Kasumi-1 (cell line): ENCODE data around the gene SUSD2.
"Not testable (repeated sequence)": the region's sequence is repeated elsewhere in the genome, so short reads cannot be mapped to it uniquely, and the experiment has no call there.

Experiments used
- DNase-seq, 2 experiments: peaks; one replicate each; lab custom pipeline; 2025; lab: John Stamatoyannopoulos, UW

The SUSD2 gene

GRCh38 chr22:24177045-24177444 lies 4.2 kb upstream of the SUSD2 start:
- no peak for DNase-seq

GRCh38 chr22:24177456-24177855 lies 3.8 kb upstream of the SUSD2 start:
- DNase-seq, result no peak

- no peak for DNase-seq
These were observed 3.3 kb upstream of the SUSD2 start for GRCh38 chr22:24178021-24178431.

- peak; percentile 9 to 16 for DNase-seq
These were observed 2.5 kb upstream of the SUSD2 start for GRCh38 chr22:24178502-24179440.

GRCh38 chr22:24179478-24180210 lies 1.6 kb upstream of the SUSD2 start:
- no peak for DNase-seq

- DNase-seq, result no peak
These were observed 785 bp upstream of the SUSD2 start for GRCh38 chr22:24180316-24181087.

GRCh38 chr22:24181996-24182899 lies 961 bp downstream of the SUSD2 start:
- no peak for DNase-seq

GRCh38 chr22:24182900-24183246 lies 1.6 kb downstream of the SUSD2 start:
- not testable (repeated sequence) for DNase-seq

GRCh38 chr22:24183321-24184031 lies 2.2 kb downstream of the SUSD2 start:
- DNase-seq, result no peak

GRCh38 chr22:24184057-24184798 lies 2.9 kb downstream of the SUSD2 start:
- DNase-seq, result no peak

GRCh38 chr22:24185001-24185500 lies 3.8 kb downstream of the SUSD2 start:
- no peak for DNase-seq

GRCh38 chr22:24185501-24186351 lies 4.4 kb downstream of the SUSD2 start:
- DNase-seq, result no peak

GRCh38 chr22:24186352-24186740 lies 5.1 kb downstream of the SUSD2 start:
- no peak for DNase-seq

- no peak for DNase-seq
These were observed 5.8 kb downstream of the SUSD2 start for GRCh38 chr22:24186892-24187670.

- no peak for DNase-seq
These were observed 6.7 kb downstream of the SUSD2 start for GRCh38 chr22:24187731-24188644.

GRCh38 chr22:24188705-24189248 lies 7.5 kb downstream of the SUSD2 start:
- DNase-seq, result no peak
